GM23338 (cell line): ENCODE results near the gene VEZT. TPM values are rescaled to one million over a fixed set of nuclear protein-coding genes. Genes with fewer than 3 reads are reported as not detected.

Source experiments
- ATAC-seq: fragments of 200-7000 bp; cut with Tn5 transposase; 3 replicates; pipeline ENCODE4 v1.9.1; 2020
- DNase-seq: peaks from one replicate; pipeline ENCODE4 v3.0.0-alpha.2; 2015; ENCODE audit warnings: low spot score
- H2AFZ ChIP-seq: fragments of 200-600 bp; sonication (generic); 2 replicates; pipeline ENCODE4 v1.8.0; 2016; ENCODE audit warnings: antibody characterized with exemption, mild to moderate bottlenecking, moderate library complexity
- H3F3A ChIP-seq: fragments of 200-600 bp; sonication (generic); replicated peaks from 2 replicates; pipeline ENCODE4 v1.8.0; 2017; ENCODE audit warnings: antibody characterized with exemption, mixed run types, low read depth
- H3K27ac ChIP-seq: fragments of 200-600 bp; sonication (generic); 2 replicates; pipeline ENCODE4 v1.6.1; 2016; ENCODE audit warnings: low read depth
- H3K27me3 ChIP-seq: fragments of 200-600 bp; sonication (generic); 2 replicates; pipeline ENCODE4 v1.8.0; 2016; ENCODE audit warnings: mild to moderate bottlenecking, mixed run types, moderate library complexity; ENCODE audit not compliant: insufficient read depth
- H3K36me3 ChIP-seq: fragments of 200-600 bp; sonication (generic); 2 replicates; pipeline ENCODE4 v1.8.0; 2016; ENCODE audit warnings: mild to moderate bottlenecking; ENCODE audit not compliant: insufficient read depth
- H3K4me1 ChIP-seq: fragments of 200-600 bp; sonication (generic); 2 replicates; pipeline ENCODE4 v1.8.0; 2016; ENCODE audit warnings: mild to moderate bottlenecking, moderate library complexity; ENCODE audit not compliant: insufficient read depth
- H3K4me2 ChIP-seq: fragments of 200-600 bp; sonication (generic); 2 replicates; pipeline ENCODE4 v1.7.1; 2017; ENCODE audit warnings: mixed run types
- H3K4me3 ChIP-seq: fragments of 200-600 bp; sonication (generic); 2 replicates; pipeline ENCODE4 v1.6.1; 2016; ENCODE audit warnings: mixed run types
- H3K79me2 ChIP-seq: fragments of 200-600 bp; sonication (generic); replicated peaks from 2 replicates; pipeline ENCODE4 v1.8.0; 2017; ENCODE audit warnings: mild to moderate bottlenecking; ENCODE audit not compliant: insufficient read depth
- H3K9me2 ChIP-seq: fragments of 200-600 bp; sonication (generic); 2 replicates; pipeline ENCODE4 v1.8.0; 2017; ENCODE audit not compliant: insufficient read depth
- H4K20me1 ChIP-seq: fragments of 200-600 bp; sonication (generic); replicated peaks from 2 replicates; pipeline ENCODE4 v1.8.0; 2017; ENCODE audit warnings: mild to moderate bottlenecking; ENCODE audit not compliant: insufficient read depth
- H3K27ac Mint-ChIP-seq: 2 replicates; pipeline ENCODE4 v1.8.0; 2020; ENCODE audit warnings: inconsistent platforms, mild to moderate bottlenecking, moderate library complexity, mixed read lengths
- H3K27me3 Mint-ChIP-seq: 3 replicates; pipeline ENCODE4 v1.8.0; 2022; ENCODE audit warnings: low read depth, mild to moderate bottlenecking, moderate library complexity, mixed read lengths, inconsistent platforms; ENCODE audit not compliant: insufficient read depth, poor library complexity
- H3K36me3 Mint-ChIP-seq: 3 replicates; pipeline ENCODE4 v1.8.0; 2021; ENCODE audit warnings: low read depth, mild to moderate bottlenecking, inconsistent platforms, moderate library complexity, mixed read lengths
- H3K4me1 Mint-ChIP-seq: 3 replicates; pipeline ENCODE4 v1.8.0; 2020; ENCODE audit warnings: mild to moderate bottlenecking, inconsistent platforms, mixed read lengths
- H3K4me3 Mint-ChIP-seq: 3 replicates; pipeline ENCODE4 v1.8.0; 2021; ENCODE audit warnings: moderate library complexity, mild to moderate bottlenecking, inconsistent platforms, mixed read lengths
- H3K9me3 Mint-ChIP-seq: 3 replicates; pipeline ENCODE4 v1.8.0; 2020; ENCODE audit warnings: moderate library complexity, mild to moderate bottlenecking, inconsistent platforms, mixed read lengths
- CREB1 ChIP-seq: fragments of 250-450 bp; sonication (Bioruptor Pico); IDR thresholded peaks from 2 replicates; pipeline ENCODE4 v1.5.0; 2020; ENCODE audit warnings: low read depth, mild to moderate bottlenecking, moderate library complexity
- CTCF ChIP-seq, 2 experiments: fragments of 200-600 bp in 1 of 2; sonication (generic) in 1 of 2; conservative IDR thresholded peaks; 2 replicates each; pipeline versions ENCODE4 v1.5.1 to v1.6.1; 2016 to 2017; ENCODE audit warnings: antibody characterized with exemption in 2 of 2, low read depth in 2 of 2, mild to moderate bottlenecking in 2 of 2, moderate library complexity in 1 of 2
- EZH2 ChIP-seq: fragments of 200-600 bp; sonication (generic); IDR thresholded peaks from one replicate; pipeline ENCODE4 v1.8.0; 2017; ENCODE audit warnings: antibody characterized with exemption, mild to moderate bottlenecking, low read depth; ENCODE audit not compliant: unreplicated experiment
- EZH2phosphoT487 ChIP-seq: fragments of 200-600 bp; sonication (generic); IDR thresholded peaks from one replicate; pipeline ENCODE4 v1.8.1; 2018; ENCODE audit warnings: antibody characterized with exemption; ENCODE audit not compliant: unreplicated experiment
- JUNB ChIP-seq: IDR thresholded peaks from one replicate; pipeline ENCODE4 v1.6.1; 2016; ENCODE audit warnings: antibody characterized with exemption; ENCODE audit not compliant: unreplicated experiment
- NANOG ChIP-seq: IDR thresholded peaks from 2 replicates; pipeline ENCODE4 v1.6.1; 2016; ENCODE audit warnings: antibody characterized with exemption, borderline replicate concordance
- POLR2AphosphoS5 ChIP-seq: IDR thresholded peaks from 2 replicates; pipeline ENCODE4 v1.6.1; 2016; ENCODE audit warnings: antibody characterized with exemption, low read depth
- STAT1 ChIP-seq: IDR thresholded peaks from one replicate; pipeline ENCODE4 v1.6.1; 2016; ENCODE audit warnings: antibody characterized with exemption; ENCODE audit not compliant: unreplicated experiment
- ZNF114 ChIP-seq: fragments of 250-450 bp; sonication (Bioruptor Pico); IDR thresholded peaks from 2 replicates; pipeline ENCODE4 v1.5.0; 2020; ENCODE audit warnings: mild to moderate bottlenecking, moderate library complexity
- ZNF462 ChIP-seq: fragments of 250-450 bp; sonication (Bioruptor Pico); IDR thresholded peaks from 2 replicates; pipeline ENCODE4 v1.5.0; 2020; ENCODE audit warnings: mild to moderate bottlenecking, moderate library complexity
- polyA plus RNA-seq: library from polyadenylated mRNA; unstranded; fragments of >200 nt; fragmentation: Nextera tagmentation; extraction: Ambion mirVana; gene quantifications from 2 replicates; pipeline ENCODE4 v1.2.1, GENCODE V29; 2016
- total RNA-seq: library from RNA; depleted of rRNA; stranded (reverse); fragments of >200 nt; shearing (Covaris generic); gene quantifications from 2 replicates; pipeline ENCODE4 v1.2.3, GENCODE V29; 2014

Gene VEZT
- total and polyA plus RNA-seq, 2 experiments from 2014 or later, result 34.2 to 51.5 TPM

GRCh38 chr12:95283371-95283770 is 65.8 kb downstream of the VEZT start:
- peaks cover 1% of the 10 kb centered on the region for H3K27me3 Mint-ChIP-seq
- no peaks in the 10 kb centered on the region for H3K79me2 ChIP-seq
- no peaks in the 10 kb centered on the region for H3F3A ChIP-seq
- DNase-seq (no peak), ATAC-seq (no peak)
- no peak overlapping the region for H2AFZ ChIP-seq
- peaks cover 4% of the 10 kb centered on the region; the same call in 1 of the 2 replicates for H4K20me1 ChIP-seq
- no peak overlapping the region for H3K27ac Mint-ChIP-seq
- H3K36me3 Mint-ChIP-seq, result peaks cover 51% of the 10 kb centered on the region
- no peak overlapping the region for H3K4me3 ChIP-seq
- H3K9me3 Mint-ChIP-seq, result no peaks in the 10 kb centered on the region
- H3K4me1 Mint-ChIP-seq, result peaks cover 9% of the 10 kb centered on the region
- no peaks in the 10 kb centered on the region for H3K4me1 ChIP-seq
- H3K36me3 ChIP-seq, result no peaks in the 10 kb centered on the region; the same call in 1 of the 2 replicates
- no peak overlapping the region for H3K4me3 Mint-ChIP-seq
- no peak overlapping the region for H3K4me2 ChIP-seq
- no peak overlapping the region for H3K27ac ChIP-seq
- H3K27me3 ChIP-seq, result no peaks in the 10 kb centered on the region
- TF ChIP-seq ZNF462 (CRISPR knock-in tag), result no peak
- TF ChIP-seq CTCF (conservative IDR thresholded peaks at IDR 0.05; ENCODE audit: low read depth in 2 of 2), result no peak
- TF ChIP-seq NANOG, result no peak
- TF ChIP-seq POLR2AphosphoS5, result no peak
- TF ChIP-seq CREB1 (CRISPR knock-in tag), result no peak
- TF ChIP-seq STAT1, result no peak
- no peak for TF ChIP-seq ZNF114 (CRISPR knock-in tag)
- TF ChIP-seq EZH2, result no peak
- TF ChIP-seq JUNB, result no peak
- no peak for TF ChIP-seq EZH2phosphoT487
- no peaks in the 10 kb centered on the region for H3K9me2 ChIP-seq
